ENCODE measurements around the gene HINT3. TPM values are rescaled to one million over a fixed set of nuclear protein-coding genes. Genes with fewer than 3 reads are reported as not detected.

Gene HINT3
- total RNA-seq, 1 experiment from 2014 or later: 11.7 TPM

GRCh38 chr6:125991653-125992052 is 35.1 kb downstream of the HINT3 start:
- Histone ChIP-seq H3K27ac (ENCODE audit: insufficient read length, low read depth, low read length) (no peak overlapping the region), H3K4me2 (ENCODE audit: insufficient read depth, insufficient read length, low read length) (no peak overlapping the region), H3T11ph (ENCODE audit: low read length) (no peak overlapping the region), H3K56ac (ENCODE audit: insufficient read length, low read depth, low read length) (no peak overlapping the region), H2AFZ (ENCODE audit: low read length) (no peak overlapping the region), H2BK5ac (ENCODE audit: insufficient read length, low read length) (no peak overlapping the region), H3K23me2 (ENCODE audit: insufficient read length, low read depth, low read length, poor library complexity, severe bottlenecking) (peaks cover 6% of the 10 kb centered on the region), H2AK5ac (ENCODE audit: insufficient read length, low read length) (no peak overlapping the region), H2BK12ac (ENCODE audit: insufficient read length, low read depth, low read length) (no peak overlapping the region), H3K79me2 (ENCODE audit: insufficient read depth, low read length) (peaks cover 24% of the 10 kb centered on the region; the same call in 1 of the 2 replicates), H2BK120ac (ENCODE audit: low read depth, low read length, poor library complexity, severe bottlenecking) (no peak overlapping the region), H3K79me1 (ENCODE audit: insufficient read depth, low read depth, low read length, poor library complexity, severe bottlenecking) (no peaks in the 10 kb centered on the region), H3K9ac (ENCODE audit: extremely low read depth, insufficient read length, low read length) (no peak overlapping the region), H3K9me3 (ENCODE audit: control insufficient read depth, low read depth, low read length) (no peaks in the 10 kb centered on the region), H4K20me1 (ENCODE audit: control insufficient read depth, insufficient read depth, insufficient read length) (no peaks in the 10 kb centered on the region), H3K14ac (ENCODE audit: insufficient read depth, low read length) (no peak overlapping the region), H2BK15ac (ENCODE audit: low read depth, low read length) (no peak overlapping the region), H3K4me1 (ENCODE audit: insufficient read depth, low read length) (peaks cover 6% of the 10 kb centered on the region; the same call in 1 of the 2 replicates), H4K5ac (ENCODE audit: insufficient read length, low read depth, low read length) (no peak overlapping the region), H3K27me3 (ENCODE audit: insufficient read depth, low read length) (no peaks in the 10 kb centered on the region), H3K18ac (ENCODE audit: insufficient read length, low read depth, low read length) (no peak overlapping the region), H4K8ac (replicated peaks; ENCODE audit: insufficient read length, low read depth, low read length) (no peak overlapping the region), H3K23ac (ENCODE audit: insufficient read length, low read depth, low read length) (no peak overlapping the region), H3K4ac (ENCODE audit: low read depth, low read length) (no peak overlapping the region), H4K91ac (ENCODE audit: insufficient read length, low read depth, low read length) (no peak overlapping the region), H2BK20ac (ENCODE audit: low read depth, low read length, poor library complexity, severe bottlenecking) (no peak overlapping the region)
- Mint-ChIP-seq H3K9me3 (no peaks in the 10 kb centered on the region), H3K27ac (no peak overlapping the region), H3K4me3 (no peak overlapping the region), H3K4me1 (peaks cover 3 to 17% of the 10 kb centered on the region in 2 experiments), H3K27me3 (ENCODE audit: low read depth) (no peaks in the 10 kb centered on the region), H3K36me3 (ENCODE audit: insufficient read depth in 1 of 3, low read depth in 3 of 3) (peaks cover 0 to 5% (median 2%) of the 10 kb centered on the region in 3 experiments; a peak in 3 of 7 replicates)
- TF ChIP-seq CTCF (conservative IDR thresholded peaks at IDR 0.05): no peak
- WGBS (ENCODE audit: extremely low coverage, insufficient read length, low lambda C conversion rate): no CpG with 5 or more reads among the region's 1 CpG
- DNase-seq: no peak

Measured in H9 (cell line).